ENCODE data around the gene ABCA12. TPM values are rescaled to one million over a fixed set of nuclear protein-coding genes. Genes with fewer than 3 reads are reported as not detected.

Gene ABCA12
- total and polyA plus RNA-seq, 10 of the 15 experiments (the other 5 are each of a cell fraction or from before 2014, with no cell fraction given) = 1.2 to 12.1 (median 6.0) TPM

GRCh38 chr2:214995926-214996670 lies 142.3 kb downstream of the ABCA12 start (continued):
- TF ChIP-seq E4F1 (IDR thresholded peaks at IDR 0.05; ENCODE audit: borderline replicate concordance, partially characterized antibody) (no peak), BRCA1 (IDR thresholded peaks at IDR 0.05; ENCODE audit: low read depth, low read length) (no peak), ZNF217 (IDR thresholded peaks at IDR 0.05) (peak; percentile 64; the same call in 1 of the 2 replicates), PAX8 (IDR thresholded peaks at IDR 0.05) (no peak), SUZ12 (IDR thresholded peaks at IDR 0.05; ENCODE audit: unreplicated experiment) (no peak), ZBED1 (IDR thresholded peaks at IDR 0.05; ENCODE audit: borderline replicate concordance) (no peak), CTCF (IDR thresholded peaks at IDR 0.05 in 2 of 3, conservative IDR thresholded peaks at IDR 0.05 in 1 of 3; ENCODE audit: control insufficient read depth in 2 of 3, extremely low read depth in 1 of 3, insufficient read depth in 1 of 3, low read depth in 3 of 3, low read length in 3 of 3) (no peak), KLF5 (IDR thresholded peaks at IDR 0.05; ENCODE audit: partially characterized antibody) (no peak), MAX (IDR thresholded peaks at IDR 0.05; ENCODE audit: low read depth, low read length) (no peak), ESRRA (IDR thresholded peaks at IDR 0.05; ENCODE audit: low read length) (no peak), EGR1 (IDR thresholded peaks at IDR 0.05; ENCODE audit: borderline replicate concordance in 1 of 2, low read depth in 2 of 2, low read length in 2 of 2) (no peak), SRF (IDR thresholded peaks at IDR 0.05; ENCODE audit: low read depth in 2 of 2, low read length in 2 of 2) (no peak), YBX1 (IDR thresholded peaks at IDR 0.05) (no peak), E2F8 (IDR thresholded peaks at IDR 0.05; ENCODE audit: low read depth, partially characterized antibody) (no peak), TCF7 (IDR thresholded peaks at IDR 0.05; ENCODE audit: borderline replicate concordance) (no peak), IRF3 (IDR thresholded peaks at IDR 0.05) (no peak), FOS (IDR thresholded peaks at IDR 0.05; ENCODE audit: borderline replicate concordance, extremely low read depth, insufficient read length) (no peak), POU2F2 (IDR thresholded peaks at IDR 0.05; ENCODE audit: borderline replicate concordance, low read depth, low read length) (peak; percentile 88), YY1 (IDR thresholded peaks at IDR 0.05; ENCODE audit: low read depth, low read length) (no peak), ZZZ3 (IDR thresholded peaks at IDR 0.05; ENCODE audit: control insufficient read depth, insufficient read length, low read depth) (no peak), HDGF (IDR thresholded peaks at IDR 0.05) (no peak)
